Stimulated activated CD4-positive, alpha-beta T cell treated with anti-CD3 and anti-CD28 coated beads, Interleukin-12 subunit alpha, Interleukin-12 subunit beta, amount 100 ng/mL, for 4 hours (primary cell): ENCODE measurements around the gene OR9A4.
"Not testable (repeated sequence)": the region's sequence is repeated elsewhere in the genome, so short reads cannot be mapped to it uniquely, and the experiment has no call there.

Source experiments
- DNase-seq: peaks from one replicate; pipeline ENCODE4 v3.0.0-alpha.2; 2020

Gene OR9A4

GRCh38 chr7:141916099-141916498 lies at the start of gene OR9A4:
Gene OR9A4 (plus strand): TSS chr7:141916399. CDS start chr7:141918876, 2,477 bp downstream.
- DNase-seq = no peak

GRCh38 chr7:141866974-141867373 lies 49.2 kb upstream of the OR9A4 start:
- DNase-seq = no peak

GRCh38 chr7:141872931-141873330 lies 43.3 kb upstream of the OR9A4 start:
- DNase-seq = no peak

- no peak for DNase-seq
Observed at GRCh38 chr7:141874787-141875186, 41.4 kb upstream of the OR9A4 start.

GRCh38 chr7:141875453-141875852 lies 40.7 kb upstream of the OR9A4 start:
- DNase-seq = no peak

- no peak for DNase-seq
Observed at GRCh38 chr7:141876371-141876770, 39.8 kb upstream of the OR9A4 start.

GRCh38 chr7:141877365-141877764 lies 38.8 kb upstream of the OR9A4 start:
- DNase-seq = no peak

GRCh38 chr7:141880960-141881359 lies 35.2 kb upstream of the OR9A4 start:
- no peak for DNase-seq

GRCh38 chr7:141884539-141885225 lies 31.5 kb upstream of the OR9A4 start:
- no peak for DNase-seq

GRCh38 chr7:141889321-141889720 lies 26.9 kb upstream of the OR9A4 start:
- DNase-seq = no peak

GRCh38 chr7:141891336-141891735 lies 24.9 kb upstream of the OR9A4 start:
- no peak for DNase-seq

GRCh38 chr7:141899366-141899765 lies 16.8 kb upstream of the OR9A4 start:
- not testable (repeated sequence) for DNase-seq

- DNase-seq = no peak
Observed at GRCh38 chr7:141906285-141906684, 9.9 kb upstream of the OR9A4 start.

GRCh38 chr7:141911391-141911790 lies 4.8 kb upstream of the OR9A4 start:
- DNase-seq = no peak

- no peak for DNase-seq
Observed at GRCh38 chr7:141915565-141915964, 634 bp upstream of the OR9A4 start.

- DNase-seq = no peak
Observed at GRCh38 chr7:141920281-141920680, 4.1 kb downstream of the OR9A4 start.

- no peak for DNase-seq
Observed at GRCh38 chr7:141928146-141928844, 12.1 kb downstream of the OR9A4 start.

- no peak for DNase-seq
Observed at GRCh38 chr7:141928845-141929195, 12.6 kb downstream of the OR9A4 start.

GRCh38 chr7:141930211-141930610 lies 14.0 kb downstream of the OR9A4 start:
- DNase-seq = no peak

- DNase-seq = no peak
Observed at GRCh38 chr7:141941075-141941474, 24.9 kb downstream of the OR9A4 start.

- no peak for DNase-seq
Observed at GRCh38 chr7:141943846-141944245, 27.6 kb downstream of the OR9A4 start.

- DNase-seq = no peak
Observed at GRCh38 chr7:141944811-141945210, 28.6 kb downstream of the OR9A4 start.

GRCh38 chr7:141945356-141945755 lies 29.2 kb downstream of the OR9A4 start:
- DNase-seq = no peak

- no peak for DNase-seq
Observed at GRCh38 chr7:141946796-141947195, 30.6 kb downstream of the OR9A4 start, which contains the start of gene CLEC5A. Gene CLEC5A (minus strand): TSS chr7:141946974. CDS start chr7:141946292, 682 bp downstream.

GRCh38 chr7:141949021-141949420 lies 32.8 kb downstream of the OR9A4 start:
- no peak for DNase-seq
